IMR-90 (cell line): ENCODE data around the gene SAG. TPM values are rescaled to one million over a fixed set of nuclear protein-coding genes. Genes with fewer than 3 reads are reported as not detected.

ENCODE experiments used
- ATAC-seq: fragments of 200-7000 bp; cut with Tn5 transposase; 2 replicates; pipeline ENCODE4 v1.9.1; 2020; ENCODE audit warnings: low read depth, mild to moderate bottlenecking, moderate library complexity
- BruUV-seq: library from RNA; stranded (reverse); fragments of 400-500 nt; replicated peaks from 2 replicates; lab custom pipeline; 2021; lab: Mats Ljungman, UMichigan
- CTCF ChIA-PET: fragments of 300-600 bp; formaldehyde crosslinking; extraction: SDS; loops from one replicate; lab custom pipeline; 2021; ENCODE audit warnings: antibody characterized with exemption; lab: Yijun Ruan, JAX
- POLR2A ChIA-PET: fragments of 300-600 bp; sonication (Branson Sonifier 250); formaldehyde crosslinking; loops from one replicate; lab custom pipeline; 2022; ENCODE audit warnings: antibody characterized with exemption; ENCODE audit not compliant: unreplicated experiment; lab: Charles Lee
- DNase-seq: peaks from one replicate; pipeline ENCODE4 v3.0.0; 2013
- H2AFZ ChIP-seq: replicated peaks from 2 replicates; pipeline ENCODE3; 2013; ENCODE audit warnings: low read length, mild to moderate bottlenecking; ENCODE audit not compliant: poor library complexity
- H2AK5ac ChIP-seq: 2 replicates; pipeline ENCODE4 v1.6.1; 2013; ENCODE audit warnings: low read depth, low read length, inconsistent platforms
- H2AK9ac ChIP-seq: replicated peaks from 2 replicates; pipeline ENCODE3; 2013; ENCODE audit warnings: mild to moderate bottlenecking, low read depth, low read length, moderate library complexity; ENCODE audit not compliant: poor library complexity
- H2BK120ac ChIP-seq: 2 replicates; pipeline ENCODE4 v1.6.1; 2013; ENCODE audit warnings: low read depth, low read length, inconsistent platforms
- H2BK15ac ChIP-seq: 3 replicates; pipeline ENCODE4 v1.6.1; 2013; ENCODE audit warnings: low read depth, low read length, inconsistent platforms
- H2BK20ac ChIP-seq: 2 replicates; pipeline ENCODE4 v1.6.1; 2013; ENCODE audit warnings: low read depth, mild to moderate bottlenecking, inconsistent platforms, low read length, moderate library complexity
- H2BK5ac ChIP-seq: 2 replicates; pipeline ENCODE4 v1.6.1; 2013; ENCODE audit warnings: mild to moderate bottlenecking, low read depth, low read length, inconsistent platforms; ENCODE audit not compliant: poor library complexity, severe bottlenecking
- H3K14ac ChIP-seq: replicated peaks from 2 replicates; pipeline ENCODE4 v1.6.1; 2013; ENCODE audit warnings: low read depth, low read length, inconsistent platforms
- H3K18ac ChIP-seq: 2 replicates; pipeline ENCODE4 v1.6.1; 2013; ENCODE audit warnings: low read depth, low read length, control low read depth
- H3K23ac ChIP-seq: 2 replicates; pipeline ENCODE4 v1.6.1; 2013; ENCODE audit warnings: low read depth, low read length, inconsistent platforms
- H3K27ac ChIP-seq: 2 replicates; pipeline ENCODE4 v1.5.1; 2013; ENCODE audit warnings: mild to moderate bottlenecking, control low read depth, low read length; ENCODE audit not compliant: insufficient read depth
- H3K27me3 ChIP-seq: 2 replicates; pipeline ENCODE4 v1.6.1; 2013; ENCODE audit warnings: low read length; ENCODE audit not compliant: control insufficient read depth, insufficient read depth
- H3K36me3 ChIP-seq: 2 replicates; pipeline ENCODE4 v1.6.1; 2013; ENCODE audit warnings: low read length, mixed read lengths; ENCODE audit not compliant: control insufficient read depth, insufficient read depth
- H3K4ac ChIP-seq: 2 replicates; pipeline ENCODE4 v1.6.1; 2013; ENCODE audit warnings: low read depth, low read length, inconsistent platforms
- H3K4me1 ChIP-seq: 2 replicates; pipeline ENCODE4 v1.6.1; 2013; ENCODE audit warnings: low read length, mixed read lengths; ENCODE audit not compliant: control insufficient read depth, insufficient read depth
- H3K4me2 ChIP-seq: 2 replicates; pipeline ENCODE4 v1.6.1; 2013; ENCODE audit warnings: low read depth, mild to moderate bottlenecking, control low read depth, low read length, moderate library complexity
- H3K4me3 ChIP-seq: 2 replicates; pipeline ENCODE4 v1.5.1; 2013; ENCODE audit warnings: low read depth, mild to moderate bottlenecking, control low read depth, low read length, moderate library complexity; ENCODE audit not compliant: insufficient read depth
- H3K56ac ChIP-seq: 2 replicates; pipeline ENCODE4 v1.6.1; 2013; ENCODE audit warnings: low read length, inconsistent platforms; ENCODE audit not compliant: insufficient read depth; ENCODE audit errors: extremely low read depth
- H3K79me1 ChIP-seq, 2 experiments: 2 replicates each; pipeline ENCODE4 v1.6.1; 2013; ENCODE audit warnings: low read length in 2 of 2, inconsistent platforms in 1 of 2, low read depth in 1 of 2
- H3K9ac ChIP-seq: 2 replicates; pipeline ENCODE4 v1.6.1; 2013; ENCODE audit warnings: low read depth, low read length, control low read depth
- H3K9me1 ChIP-seq: 2 replicates; pipeline ENCODE4 v1.6.1; 2013; ENCODE audit warnings: low read length, inconsistent platforms; ENCODE audit not compliant: insufficient read depth
- H3K9me3 ChIP-seq: 2 replicates; pipeline ENCODE4 v1.6.1; 2013; ENCODE audit warnings: low read length; ENCODE audit not compliant: control insufficient read depth, insufficient read depth
- H4K20me1 ChIP-seq: 2 replicates; pipeline ENCODE4 v1.6.1; 2013; ENCODE audit warnings: low read length, inconsistent platforms; ENCODE audit not compliant: insufficient read depth
- H4K5ac ChIP-seq: 2 replicates; pipeline ENCODE4 v1.6.1; 2013; ENCODE audit warnings: mild to moderate bottlenecking, low read depth, low read length, control low read depth
- H4K8ac ChIP-seq, 2 experiments: 2 replicates each; pipeline ENCODE4 v1.6.1; 2013; ENCODE audit warnings: low read depth in 2 of 2, low read length in 2 of 2, control low read depth in 1 of 2, inconsistent platforms in 1 of 2
- H4K91ac ChIP-seq: 2 replicates; pipeline ENCODE4 v1.6.1; 2013; ENCODE audit warnings: low read depth, low read length, inconsistent platforms; ENCODE audit not compliant: insufficient read depth
- BHLHE40 ChIP-seq: fragments of 150-350 bp; IDR thresholded peaks from 2 replicates; pipeline ENCODE4 v1.6.1; 2016; ENCODE audit warnings: mild to moderate bottlenecking, low read depth, low read length
- CEBPB ChIP-seq: IDR thresholded peaks from 2 replicates; pipeline ENCODE4 v1.6.1; 2012; ENCODE audit warnings: low read depth, low read length, improper control_type of control experiment
- CHD1 ChIP-seq: IDR thresholded peaks from 2 replicates; pipeline ENCODE4 v1.6.1; 2012; ENCODE audit warnings: low read depth, low read length, improper control_type of control experiment
- FOS ChIP-seq: fragments of 150-350 bp; IDR thresholded peaks from 2 replicates; pipeline ENCODE4 v1.6.1; 2016; ENCODE audit warnings: low read depth, low read length
- MAFK ChIP-seq: IDR thresholded peaks from 2 replicates; pipeline ENCODE4 v1.6.1; 2012; ENCODE audit warnings: low read depth, low read length, improper control_type of control experiment
- MAZ ChIP-seq: IDR thresholded peaks from 2 replicates; pipeline ENCODE4 v1.6.1; 2012; ENCODE audit warnings: low read depth, mild to moderate bottlenecking, low read length, improper control_type of control experiment, moderate library complexity, borderline replicate concordance
- MXI1 ChIP-seq: IDR thresholded peaks from 2 replicates; pipeline ENCODE4 v1.6.1; 2012; ENCODE audit warnings: low read depth, mild to moderate bottlenecking, low read length, moderate library complexity, borderline replicate concordance
- NFE2L2 ChIP-seq: fragments of 150-350 bp; IDR thresholded peaks from 2 replicates; pipeline ENCODE4 v1.6.1; 2016; ENCODE audit warnings: low read depth, mild to moderate bottlenecking, low read length
- RCOR1 ChIP-seq: IDR thresholded peaks from 2 replicates; pipeline ENCODE4 v1.6.1; 2012; ENCODE audit warnings: mild to moderate bottlenecking, low read length, improper control_type of control experiment; ENCODE audit not compliant: insufficient replicate concordance
- USF2 ChIP-seq: fragments of 150-350 bp; IDR thresholded peaks from 2 replicates; pipeline ENCODE4 v1.6.1; 2017; ENCODE audit warnings: mild to moderate bottlenecking, antibody characterized with exemption, low read length, low read depth
- WGBS, 2 experiments: methylation state at CpG; one replicate each; pipeline versions ENCODE4 v1.1.5 to v1.1.7; 2013; ENCODE audit warnings: missing lambda C conversion rate in 2 of 2; ENCODE audit not compliant: insufficient read length in 1 of 2; ENCODE audit errors: extremely low coverage in 2 of 2; 5-methylcytosine and 5-hydroxymethylcytosine counted together
- dilution Hi-C: fragments of 300-500 bp; cut with HindIII; formaldehyde crosslinking; loops from one replicate; pipeline ENCODE4 v1.14.3; 2018; ENCODE audit warnings: low sequenced_read_pairs; ENCODE audit not compliant: unreplicated experiment
- in situ Hi-C: fragments of 300-500 bp; cut with MboI; formaldehyde crosslinking; loops from 3 replicates; pipeline ENCODE4 v1.14.3; 2019; ENCODE audit warnings: low sequenced_read_pairs, inconsistent platforms, mixed read lengths
- intact Hi-C: fragments of 100-400 bp; cut with micrococcal nuclease; formaldehyde crosslinking; loops from 2 replicates; pipeline ENCODE4 v1.10.0; 2022
- polyA plus RNA-seq, 3 experiments: library from polyadenylated mRNA; depleted of rRNA; stranded (reverse); fragments of >200 nt; gene quantifications; 2 replicates each; pipeline ENCODE4 v1.2.3, GENCODE V29; 2012; ENCODE audit warnings: low replicate concordance in 1 of 3
- total RNA-seq: library from RNA; depleted of rRNA; stranded (reverse); fragments of >200 nt; gene quantifications from 2 replicates; pipeline ENCODE4 v1.2.3, GENCODE V29; 2012

SAG gene
- total and polyA plus RNA-seq, 2 of the 4 experiments (the other 2 are of a cell fraction): not detected

DNA sequence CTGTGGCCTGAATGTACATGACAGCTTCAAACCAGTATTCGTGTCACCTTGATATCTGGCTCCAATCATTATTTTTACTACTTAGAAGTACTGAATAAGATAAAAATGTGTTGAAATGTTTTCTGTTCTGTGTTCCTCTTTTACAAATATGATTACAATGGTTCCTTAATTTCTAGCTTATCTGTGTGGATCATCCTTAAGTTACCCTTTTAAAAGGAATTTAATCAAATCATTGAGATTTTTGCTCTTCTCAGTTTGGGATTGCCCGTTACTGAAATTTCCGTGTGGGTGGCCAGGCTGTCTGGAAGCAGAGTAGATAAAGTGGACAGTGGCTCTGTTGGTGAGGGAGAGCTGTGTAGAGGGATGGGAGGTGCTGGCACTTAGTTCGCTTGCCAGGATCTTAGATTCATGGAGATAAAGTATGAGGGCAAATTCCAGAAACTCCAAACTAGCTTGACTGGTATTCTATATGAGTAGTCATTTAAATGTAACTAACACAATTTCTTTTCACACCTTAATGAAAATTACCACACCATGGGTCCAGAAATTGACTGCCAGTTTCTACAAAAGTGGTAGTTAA, 27.4 kb upstream of the SAG start:
- CTCF ChIA-PET: no interaction called here
- H2BK120ac ChIP-seq: no peak overlapping the region
- no peaks in the 10 kb centered on the region for H3K27me3 ChIP-seq
- no peak overlapping the region for H4K91ac ChIP-seq
- H3K36me3 ChIP-seq: peaks cover 46% of the 10 kb centered on the region
- H3K14ac ChIP-seq: no peak overlapping the region
- no peak overlapping the region for H3K18ac ChIP-seq
- POLR2A ChIA-PET: interaction anchor here (0.5 kb wide), 1 partner anchor 42 kb away, joined by 5 read pairs; no protein-coding TSS in a partner anchor
- no peaks in the 10 kb centered on the region for H4K20me1 ChIP-seq
- no peak overlapping the region for H3K56ac ChIP-seq
- dilution Hi-C loops (no loop called here), in situ Hi-C loops (loop anchor here (10.0 kb wide), 1 partner anchor 165 kb away; no protein-coding TSS in a partner anchor), intact Hi-C loops (loop anchor here (1.0 to 5.0 kb wide), 2 partner anchors 163 to 432 kb away; partner anchors contain the start of gene UGT1A5)
- no peak overlapping the region for H3K23ac ChIP-seq
- H4K8ac ChIP-seq: no peak overlapping the region
- H3K9ac ChIP-seq: no peak overlapping the region
- no peak overlapping the region for H3K27ac ChIP-seq
- H3K9me3 ChIP-seq: no peaks in the 10 kb centered on the region
- no peak overlapping the region for H2AK5ac ChIP-seq
- H2AFZ ChIP-seq: no peak overlapping the region
- H3K4me2 ChIP-seq: no peak overlapping the region
- H2BK5ac ChIP-seq: no peak overlapping the region
- DNase-seq: no peak
- no peak overlapping the region for H4K5ac ChIP-seq
- no peak overlapping the region for H3K4me3 ChIP-seq
- ATAC-seq: peak; percentile 76
- no peak overlapping the region for H2BK15ac ChIP-seq
- H3K4me1 ChIP-seq: peaks cover 2% of the 10 kb centered on the region; the same call in 1 of the 2 replicates
- no peak overlapping the region for H3K4ac ChIP-seq
- H3K79me1 ChIP-seq: peaks cover 0 to 5% of the 10 kb centered on the region in 2 experiments; a peak in 1 of 4 replicates
- no TSS peak for BruUV-seq
- H3K9me1 ChIP-seq: 0 out of 2 replicates have a peak, but pooled peaks cover 4% of the 10 kb centered on the region
- WGBS, 2 experiments: no CpG with 5 or more reads among the region's 4 CpGs
- H2AK9ac ChIP-seq: no peak overlapping the region
- no peak overlapping the region for H2BK20ac ChIP-seq
- TF ChIP-seq NFE2L2 (no peak), BHLHE40 (no peak), USF2 (no peak), MAFK (no peak), MAZ (no peak), RCOR1 (no peak), CEBPB (no peak), FOS (no peak), CHD1 (no peak), MXI1 (no peak)
